Peyer's patch (tissue), 4 donors: ENCODE results near the gene MKNK1. TPM values are rescaled to one million over a fixed set of nuclear protein-coding genes. Genes with fewer than 3 reads are reported as not detected.
A peak's percentile ranks its signal among the peaks of the same experiment; 100 is the strongest.

Source experiments
- DNase-seq, 3 donors: peaks; one replicate each; pipeline ENCODE4 v3.0.0-alpha.2; 2017 to 2019
- H3K27ac ChIP-seq, 4 donors: fragments of 200-600 bp; sonication (generic); one replicate each; pipeline ENCODE4 v1.5.1; 2016 to 2019
- H3K27me3 ChIP-seq, 2 donors: fragments of 200-600 bp; sonication (generic); one replicate each; pipeline ENCODE4 v1.5.1; 2019
- H3K36me3 ChIP-seq, 3 donors: fragments of 200-600 bp; sonication (generic); one replicate each; pipeline ENCODE4 v1.5.1; 2016 to 2019
- H3K4me1 ChIP-seq, 4 donors: fragments of 200-600 bp; sonication (generic); one replicate each; pipeline ENCODE4 v1.5.1; 2016 to 2019
- H3K4me3 ChIP-seq, 4 donors: fragments of 200-600 bp; sonication (generic); 1 replicate in 3 of 4; 2 replicates in 1 of 4; pipeline ENCODE4 v1.5.1; 2016 to 2019; ENCODE audit warnings: mild to moderate bottlenecking in 1 of 4
- H3K9me3 ChIP-seq, 4 donors: fragments of 200-600 bp; sonication (generic); one replicate each; pipeline ENCODE4 v1.5.1; 2016 to 2019; ENCODE audit warnings: mild to moderate bottlenecking in 1 of 4
- CTCF ChIP-seq, 6 experiments: fragments of 450-650 bp in 4 of 6; fragments of 200-600 bp in 2 of 6; sonication (generic) in 1 of 6; IDR thresholded peaks; one replicate each; pipeline ENCODE4 v1.5.1; 2017 to 2019; ENCODE audit warnings: antibody characterized with exemption in 6 of 6, mild to moderate bottlenecking in 3 of 6, moderate library complexity in 1 of 6
- POLR2A ChIP-seq, 2 donors: fragments of 450-650 bp; IDR thresholded peaks; one replicate each; pipeline ENCODE4 v1.5.1; 2017; ENCODE audit warnings: antibody characterized with exemption in 2 of 2, mild to moderate bottlenecking in 2 of 2, moderate library complexity in 2 of 2
- total RNA-seq, 4 donors: library from RNA; depleted of rRNA; stranded (reverse); fragments of >200 nt; gene quantifications; one replicate each; pipeline ENCODE4 v1.1.0, GENCODE V29; 2016

MKNK1 gene
- total RNA-seq, 4 donors from 2014 or later, result 51.3 to 134 (median 94.2) TPM

GRCh38 chr1:46524843-46525242 lies 79.2 kb downstream of the MKNK1 start:
- Histone ChIP-seq H3K9me3 (no peaks in the 10 kb centered on the region), H3K36me3 (no peaks in the 10 kb centered on the region), H3K4me3 (no peak overlapping the region), H3K4me1 (peaks cover 0 to 20% (median 0%) of the 10 kb centered on the region in 4 donors), H3K27ac (no peak overlapping the region), H3K27me3 (no peaks in the 10 kb centered on the region)
- DNase-seq, result no peak
- no peak for TF ChIP-seq CTCF (IDR thresholded peaks at IDR 0.05)
- TF ChIP-seq POLR2A (IDR thresholded peaks at IDR 0.05), result no peak

- H3K27me3 ChIP-seq, result no peaks in the 10 kb centered on the region
- TF ChIP-seq POLR2A (IDR thresholded peaks at IDR 0.05) (no peak), CTCF (IDR thresholded peaks at IDR 0.05) (no peak)
- no peak overlapping the region for H3K4me3 ChIP-seq
- H3K9me3 ChIP-seq, result no peaks in the 10 kb centered on the region
- DNase-seq, result no peak
- no peaks in the 10 kb centered on the region for H3K36me3 ChIP-seq
- H3K4me1 ChIP-seq, result peaks cover 0 to 20% (median 0%) of the 10 kb centered on the region in 4 donors
- H3K27ac ChIP-seq, result no peak overlapping the region
These were observed 80.3 kb downstream of the MKNK1 start for GRCh38 chr1:46523496-46524353.

- Histone ChIP-seq H3K27ac (no peak overlapping the region), H3K4me3 (no peak overlapping the region), H3K27me3 (no peaks in the 10 kb centered on the region), H3K9me3 (no peaks in the 10 kb centered on the region), H3K36me3 (no peaks in the 10 kb centered on the region), H3K4me1 (peaks cover 0 to 27% (median 0%) of the 10 kb centered on the region in 4 donors)
- DNase-seq, result no peak
- TF ChIP-seq CTCF (IDR thresholded peaks at IDR 0.05), result no peak
These were observed 81.1 kb downstream of the MKNK1 start for GRCh38 chr1:46522969-46523320.

GRCh38 chr1:46522184-46522968 lies 81.7 kb downstream of the MKNK1 start:
- Histone ChIP-seq H3K4me3 (no peak overlapping the region), H3K9me3 (no peaks in the 10 kb centered on the region), H3K27me3 (no peaks in the 10 kb centered on the region), H3K36me3 (no peaks in the 10 kb centered on the region), H3K4me1 (peaks cover 0 to 29% (median 0%) of the 10 kb centered on the region in 4 donors), H3K27ac (no peak overlapping the region)
- TF ChIP-seq CTCF (IDR thresholded peaks at IDR 0.05), result no peak
- no peak for TF ChIP-seq POLR2A (IDR thresholded peaks at IDR 0.05)
- peak in 1 of 3 donors; percentile 59 for DNase-seq

GRCh38 chr1:46521414-46521813 lies 82.7 kb downstream of the MKNK1 start:
- no peak for TF ChIP-seq CTCF (IDR thresholded peaks at IDR 0.05)
- Histone ChIP-seq H3K27me3 (no peaks in the 10 kb centered on the region), H3K27ac (no peak overlapping the region), H3K4me1 (peaks cover 0 to 27% (median 0%) of the 10 kb centered on the region in 4 donors), H3K36me3 (no peaks in the 10 kb centered on the region), H3K4me3 (no peak overlapping the region), H3K9me3 (no peaks in the 10 kb centered on the region)
- DNase-seq, result no peak
